Liver (tissue), 9 donors: ENCODE measurements around the gene ACTN2. TPM values are rescaled to one million over a fixed set of nuclear protein-coding genes. Genes with fewer than 3 reads are reported as not detected.

Source experiments
- DNase-seq: peaks from one replicate; pipeline ENCODE4 v3.0.0-alpha.2; 2017; ENCODE audit warnings: low spot score
- H3K27ac ChIP-seq, 2 donors: one replicate each; pipeline ENCODE4 v1.7.0; 2013; ENCODE audit warnings: inconsistent platforms in 2 of 2, low read length in 2 of 2, control low read depth in 1 of 2, low read depth in 1 of 2, mild to moderate bottlenecking in 1 of 2
- H3K27me3 ChIP-seq, 4 donors: one replicate each; pipeline versions ENCODE4 v1.6.1 to v1.7.0; 2013; ENCODE audit warnings: low read length in 3 of 4, inconsistent platforms in 1 of 4, mild to moderate bottlenecking in 1 of 4, moderate library complexity in 1 of 4; ENCODE audit not compliant: control insufficient read depth in 4 of 4, insufficient read depth in 4 of 4
- H3K36me3 ChIP-seq, 4 donors: one replicate each; pipeline versions ENCODE4 v1.6.1 to v1.7.0; 2013; ENCODE audit warnings: low read length in 3 of 4, mild to moderate bottlenecking in 3 of 4, low read depth in 1 of 4, moderate library complexity in 1 of 4; ENCODE audit not compliant: control insufficient read depth in 4 of 4, insufficient read depth in 3 of 4
- H3K4me1 ChIP-seq, 4 donors: one replicate each; pipeline versions ENCODE4 v1.6.1 to v1.7.0; 2013; ENCODE audit warnings: low read length in 3 of 4, mild to moderate bottlenecking in 3 of 4, moderate library complexity in 1 of 4; ENCODE audit not compliant: control insufficient read depth in 4 of 4, insufficient read depth in 4 of 4
- H3K4me3 ChIP-seq, 3 donors: one replicate each; pipeline versions ENCODE4 v1.6.1 to v1.7.0; 2013; ENCODE audit warnings: low read length in 3 of 3, control low read depth in 1 of 3, low read depth in 1 of 3, mild to moderate bottlenecking in 1 of 3
- H3K9ac ChIP-seq, 2 donors: one replicate each; pipeline ENCODE4 v1.7.0; 2013; ENCODE audit warnings: low read length in 2 of 2, mild to moderate bottlenecking in 2 of 2, moderate library complexity in 2 of 2, control low read depth in 1 of 2, low read depth in 1 of 2
- H3K9me3 ChIP-seq, 4 donors: one replicate each; pipeline versions ENCODE4 v1.6.1 to v1.7.0; 2013; ENCODE audit warnings: low read length in 3 of 4; ENCODE audit not compliant: control insufficient read depth in 4 of 4
- ATF3 ChIP-seq: IDR thresholded peaks from 2 replicates; pipeline ENCODE4 v1.6.1; 2016; ENCODE audit warnings: antibody characterized with exemption
- EGR1 ChIP-seq, 2 donors: IDR thresholded peaks; 2 replicates each; pipeline ENCODE4 v1.6.1; 2016 to 2018; ENCODE audit warnings: antibody characterized with exemption in 2 of 2, low read depth in 2 of 2
- FOXA1 ChIP-seq: IDR thresholded peaks from 2 replicates; pipeline ENCODE4 v1.6.1; 2016; ENCODE audit warnings: antibody characterized with exemption
- FOXA2 ChIP-seq: IDR thresholded peaks from 2 replicates; pipeline ENCODE4 v1.6.1; 2016; ENCODE audit warnings: antibody characterized with exemption
- GABPA ChIP-seq, 2 donors: IDR thresholded peaks in 1 of 2; conservative IDR thresholded peaks in 1 of 2; 2 replicates each; pipeline ENCODE4 v1.6.1; 2016; ENCODE audit warnings: antibody characterized with exemption in 2 of 2, mild to moderate bottlenecking in 1 of 2, moderate library complexity in 1 of 2
- HNF4A ChIP-seq, 2 donors: conservative IDR thresholded peaks; 2 replicates each; pipeline ENCODE4 v1.6.1; 2016; ENCODE audit warnings: antibody characterized with exemption in 2 of 2, mild to moderate bottlenecking in 2 of 2
- HNF4G ChIP-seq: IDR thresholded peaks from 2 replicates; pipeline ENCODE4 v1.6.1; 2016; ENCODE audit warnings: antibody characterized with exemption
- JUND ChIP-seq, 2 donors: IDR thresholded peaks; 2 replicates each; pipeline ENCODE4 v1.6.1; 2016; ENCODE audit warnings: antibody characterized with exemption in 2 of 2
- NR2F2 ChIP-seq: IDR thresholded peaks from 2 replicates; pipeline ENCODE4 v1.6.1; 2016; ENCODE audit warnings: antibody characterized with exemption
- RAD21 ChIP-seq, 2 donors: IDR thresholded peaks; 2 replicates each; pipeline ENCODE4 v1.6.1; 2016; ENCODE audit warnings: antibody characterized with exemption in 2 of 2, mild to moderate bottlenecking in 2 of 2
- REST ChIP-seq: IDR thresholded peaks from 2 replicates; pipeline ENCODE4 v1.6.1; 2016; ENCODE audit warnings: antibody characterized with exemption, mild to moderate bottlenecking
- RXRA ChIP-seq, 2 donors: IDR thresholded peaks; 2 replicates each; pipeline ENCODE4 v1.6.1; 2017 to 2018; ENCODE audit warnings: antibody characterized with exemption in 2 of 2, mild to moderate bottlenecking in 1 of 2
- SP1 ChIP-seq: IDR thresholded peaks from 2 replicates; pipeline ENCODE4 v1.6.1; 2018; ENCODE audit warnings: antibody characterized with exemption, mild to moderate bottlenecking
- TAF1 ChIP-seq: conservative IDR thresholded peaks from 2 replicates; pipeline ENCODE4 v1.6.1; 2016; ENCODE audit warnings: antibody characterized with exemption, mild to moderate bottlenecking
- YY1 ChIP-seq: IDR thresholded peaks from 2 replicates; pipeline ENCODE4 v1.6.1; 2016; ENCODE audit warnings: antibody characterized with exemption, mild to moderate bottlenecking
- WGBS: extraction: QIAGEN DNeasy Blood & Tissue Kit; methylation state at CpG from one replicate; pipeline ENCODE4 v1.1.7; 2013; 5-methylcytosine and 5-hydroxymethylcytosine counted together
- polyA plus RNA-seq, 2 donors: library from polyadenylated mRNA; stranded (reverse) in 1 of 2; unstranded in 1 of 2; fragments of 200-250 nt in 1 of 2; fragments of >200 nt in 1 of 2; fragmentation: Nextera tagmentation in 1 of 2; extraction: Ambion mirVana in 1 of 2; gene quantifications; one replicate each; pipeline versions ENCODE4 v1.2.1 to v1.2.3, GENCODE V29; 2013 to 2015
- total RNA-seq, 2 donors: library from RNA; depleted of rRNA; stranded (reverse); fragments of >200 nt; gene quantifications; one replicate each; pipeline ENCODE4 v1.2.3, GENCODE V29; 2014
- TF ChIP-seq, protein P1 (sequence below): fragments of 150-350 bp; IDR thresholded peaks from 2 replicates; pipeline ENCODE4 v1.5.1; 2017; ENCODE audit warnings: improper control_type of control experiment, low read depth, low read length; ENCODE audit not compliant: missing input control
- TF ChIP-seq, protein P2 (sequence below): IDR thresholded peaks from 2 replicates; pipeline ENCODE4 v1.6.1; 2016; ENCODE audit warnings: antibody characterized with exemption
- TF ChIP-seq, protein P3 (sequence below): IDR thresholded peaks from 2 replicates; pipeline ENCODE4 v1.6.1; 2016; ENCODE audit warnings: antibody characterized with exemption
- donor health status: healthy.
- donor health status: healthy.
- donor health status: healthy.
- donor health status: healthy.
- donor health status: healthy.

Gene ACTN2
- total and polyA plus RNA-seq, 4 donors: 0.08 to 0.81 (median 0.15) TPM

- no peak overlapping the region for H3K27ac ChIP-seq
- 46% methylated on average over 6 of the region's 6 CpGs for WGBS
- TF ChIP-seq REST (no peak), HNF4G (no peak), NR2F2 (no peak), ATF3 (no peak), YY1 (no peak), EGR1 (IDR thresholded peaks at IDR 0.05; ENCODE audit: low read depth in 2 of 2) (no peak), SP1 (no peak), FOXA2 (no peak), FOXA1 (no peak), TAF1 (no peak), HNF4A (conservative IDR thresholded peaks at IDR 0.05) (no peak), RAD21 (IDR thresholded peaks at IDR 0.05) (no peak), JUND (IDR thresholded peaks at IDR 0.05) (no peak), RXRA (IDR thresholded peaks at IDR 0.05) (no peak), GABPA (IDR thresholded peaks at IDR 0.05 in 1 of 2, conservative IDR thresholded peaks at IDR 0.05 in 1 of 2) (no peak)
- TF ChIP-seq, protein P1, sequence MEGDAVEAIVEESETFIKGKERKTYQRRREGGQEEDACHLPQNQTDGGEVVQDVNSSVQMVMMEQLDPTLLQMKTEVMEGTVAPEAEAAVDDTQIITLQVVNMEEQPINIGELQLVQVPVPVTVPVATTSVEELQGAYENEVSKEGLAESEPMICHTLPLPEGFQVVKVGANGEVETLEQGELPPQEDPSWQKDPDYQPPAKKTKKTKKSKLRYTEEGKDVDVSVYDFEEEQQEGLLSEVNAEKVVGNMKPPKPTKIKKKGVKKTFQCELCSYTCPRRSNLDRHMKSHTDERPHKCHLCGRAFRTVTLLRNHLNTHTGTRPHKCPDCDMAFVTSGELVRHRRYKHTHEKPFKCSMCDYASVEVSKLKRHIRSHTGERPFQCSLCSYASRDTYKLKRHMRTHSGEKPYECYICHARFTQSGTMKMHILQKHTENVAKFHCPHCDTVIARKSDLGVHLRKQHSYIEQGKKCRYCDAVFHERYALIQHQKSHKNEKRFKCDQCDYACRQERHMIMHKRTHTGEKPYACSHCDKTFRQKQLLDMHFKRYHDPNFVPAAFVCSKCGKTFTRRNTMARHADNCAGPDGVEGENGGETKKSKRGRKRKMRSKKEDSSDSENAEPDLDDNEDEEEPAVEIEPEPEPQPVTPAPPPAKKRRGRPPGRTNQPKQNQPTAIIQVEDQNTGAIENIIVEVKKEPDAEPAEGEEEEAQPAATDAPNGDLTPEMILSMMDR: no peak
- TF ChIP-seq, protein P2, sequence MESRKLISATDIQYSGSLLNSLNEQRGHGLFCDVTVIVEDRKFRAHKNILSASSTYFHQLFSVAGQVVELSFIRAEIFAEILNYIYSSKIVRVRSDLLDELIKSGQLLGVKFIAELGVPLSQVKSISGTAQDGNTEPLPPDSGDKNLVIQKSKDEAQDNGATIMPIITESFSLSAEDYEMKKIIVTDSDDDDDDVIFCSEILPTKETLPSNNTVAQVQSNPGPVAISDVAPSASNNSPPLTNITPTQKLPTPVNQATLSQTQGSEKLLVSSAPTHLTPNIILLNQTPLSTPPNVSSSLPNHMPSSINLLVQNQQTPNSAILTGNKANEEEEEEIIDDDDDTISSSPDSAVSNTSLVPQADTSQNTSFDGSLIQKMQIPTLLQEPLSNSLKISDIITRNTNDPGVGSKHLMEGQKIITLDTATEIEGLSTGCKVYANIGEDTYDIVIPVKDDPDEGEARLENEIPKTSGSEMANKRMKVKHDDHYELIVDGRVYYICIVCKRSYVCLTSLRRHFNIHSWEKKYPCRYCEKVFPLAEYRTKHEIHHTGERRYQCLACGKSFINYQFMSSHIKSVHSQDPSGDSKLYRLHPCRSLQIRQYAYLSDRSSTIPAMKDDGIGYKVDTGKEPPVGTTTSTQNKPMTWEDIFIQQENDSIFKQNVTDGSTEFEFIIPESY: no peak
- TF ChIP-seq, protein P3, sequence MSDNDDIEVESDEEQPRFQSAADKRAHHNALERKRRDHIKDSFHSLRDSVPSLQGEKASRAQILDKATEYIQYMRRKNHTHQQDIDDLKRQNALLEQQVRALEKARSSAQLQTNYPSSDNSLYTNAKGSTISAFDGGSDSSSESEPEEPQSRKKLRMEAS: no peak
Observed at GRCh38 chr1:236765831-236766230, 79.5 kb downstream of the ACTN2 start.

More at GRCh38 chr1:236765831-236766230, 79.5 kb downstream of the ACTN2 start:
- Histone ChIP-seq H3K4me3 (no peak overlapping the region), H3K36me3 (no peaks in the 10 kb centered on the region), H3K9me3 (no peaks in the 10 kb centered on the region), H3K27me3 (no peaks in the 10 kb centered on the region), H3K9ac (no peak overlapping the region), H3K4me1 (peaks cover 9 to 28% (median 22%) of the 10 kb centered on the region in 4 donors)
- no peak for DNase-seq
